ENCODE data around the gene IFNE.

DNA sequence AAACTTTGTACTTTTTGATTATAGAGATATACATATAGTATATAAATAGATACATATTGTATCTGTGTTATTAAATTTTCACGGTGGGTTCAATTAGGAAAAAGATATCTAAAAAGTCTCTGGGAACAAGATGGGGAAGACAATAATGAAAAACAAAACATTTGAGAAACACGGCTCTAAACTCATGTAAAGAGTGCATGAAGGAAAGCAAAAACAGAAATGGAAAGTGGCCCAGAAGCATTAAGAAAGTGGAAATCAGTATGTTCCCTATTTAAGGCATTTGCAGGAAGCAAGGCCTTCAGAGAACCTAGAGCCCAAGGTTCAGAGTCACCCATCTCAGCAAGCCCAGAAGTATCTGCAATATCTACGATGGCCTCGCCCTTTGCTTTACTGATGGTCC lies 42.0 kb downstream of the IFNE start, which contains the start of gene IFNA1:
- TF ChIP-seq, protein P1, sequence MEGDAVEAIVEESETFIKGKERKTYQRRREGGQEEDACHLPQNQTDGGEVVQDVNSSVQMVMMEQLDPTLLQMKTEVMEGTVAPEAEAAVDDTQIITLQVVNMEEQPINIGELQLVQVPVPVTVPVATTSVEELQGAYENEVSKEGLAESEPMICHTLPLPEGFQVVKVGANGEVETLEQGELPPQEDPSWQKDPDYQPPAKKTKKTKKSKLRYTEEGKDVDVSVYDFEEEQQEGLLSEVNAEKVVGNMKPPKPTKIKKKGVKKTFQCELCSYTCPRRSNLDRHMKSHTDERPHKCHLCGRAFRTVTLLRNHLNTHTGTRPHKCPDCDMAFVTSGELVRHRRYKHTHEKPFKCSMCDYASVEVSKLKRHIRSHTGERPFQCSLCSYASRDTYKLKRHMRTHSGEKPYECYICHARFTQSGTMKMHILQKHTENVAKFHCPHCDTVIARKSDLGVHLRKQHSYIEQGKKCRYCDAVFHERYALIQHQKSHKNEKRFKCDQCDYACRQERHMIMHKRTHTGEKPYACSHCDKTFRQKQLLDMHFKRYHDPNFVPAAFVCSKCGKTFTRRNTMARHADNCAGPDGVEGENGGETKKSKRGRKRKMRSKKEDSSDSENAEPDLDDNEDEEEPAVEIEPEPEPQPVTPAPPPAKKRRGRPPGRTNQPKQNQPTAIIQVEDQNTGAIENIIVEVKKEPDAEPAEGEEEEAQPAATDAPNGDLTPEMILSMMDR (conservative IDR thresholded peaks at IDR 0.05), result no peak
- no peak for TF ChIP-seq ZFX (IDR thresholded peaks at IDR 0.05)
